Measurements from ENCODE around the gene UBL5.

Gene UBL5

DNA sequence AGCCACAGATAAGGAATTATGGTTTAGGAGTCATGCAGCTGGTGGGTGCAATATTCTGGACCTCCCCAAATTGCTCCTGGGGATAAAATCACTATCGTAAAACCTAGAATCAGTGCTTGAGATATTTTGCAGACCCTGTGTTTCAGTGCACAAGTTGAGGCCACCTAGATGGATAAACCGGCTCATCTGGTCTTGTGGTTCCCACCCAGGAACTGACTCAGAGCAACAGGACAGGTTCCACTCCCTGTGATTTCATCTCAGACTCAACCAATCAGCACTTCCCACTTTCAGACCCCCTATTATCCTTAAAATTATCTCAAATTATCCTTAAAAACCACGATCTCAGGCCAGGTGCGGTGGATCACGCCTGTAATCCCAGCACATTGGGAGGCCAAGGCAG is 29.8 kb upstream of the UBL5 start:
- TF ChIP-seq, protein P1, sequence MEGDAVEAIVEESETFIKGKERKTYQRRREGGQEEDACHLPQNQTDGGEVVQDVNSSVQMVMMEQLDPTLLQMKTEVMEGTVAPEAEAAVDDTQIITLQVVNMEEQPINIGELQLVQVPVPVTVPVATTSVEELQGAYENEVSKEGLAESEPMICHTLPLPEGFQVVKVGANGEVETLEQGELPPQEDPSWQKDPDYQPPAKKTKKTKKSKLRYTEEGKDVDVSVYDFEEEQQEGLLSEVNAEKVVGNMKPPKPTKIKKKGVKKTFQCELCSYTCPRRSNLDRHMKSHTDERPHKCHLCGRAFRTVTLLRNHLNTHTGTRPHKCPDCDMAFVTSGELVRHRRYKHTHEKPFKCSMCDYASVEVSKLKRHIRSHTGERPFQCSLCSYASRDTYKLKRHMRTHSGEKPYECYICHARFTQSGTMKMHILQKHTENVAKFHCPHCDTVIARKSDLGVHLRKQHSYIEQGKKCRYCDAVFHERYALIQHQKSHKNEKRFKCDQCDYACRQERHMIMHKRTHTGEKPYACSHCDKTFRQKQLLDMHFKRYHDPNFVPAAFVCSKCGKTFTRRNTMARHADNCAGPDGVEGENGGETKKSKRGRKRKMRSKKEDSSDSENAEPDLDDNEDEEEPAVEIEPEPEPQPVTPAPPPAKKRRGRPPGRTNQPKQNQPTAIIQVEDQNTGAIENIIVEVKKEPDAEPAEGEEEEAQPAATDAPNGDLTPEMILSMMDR (conservative IDR thresholded peaks at IDR 0.05; ENCODE audit: low read depth) = no peak
- H3K27ac ChIP-seq = no peak overlapping the region
- no peak for DNase-seq (ENCODE audit: low spot score)

DNA sequence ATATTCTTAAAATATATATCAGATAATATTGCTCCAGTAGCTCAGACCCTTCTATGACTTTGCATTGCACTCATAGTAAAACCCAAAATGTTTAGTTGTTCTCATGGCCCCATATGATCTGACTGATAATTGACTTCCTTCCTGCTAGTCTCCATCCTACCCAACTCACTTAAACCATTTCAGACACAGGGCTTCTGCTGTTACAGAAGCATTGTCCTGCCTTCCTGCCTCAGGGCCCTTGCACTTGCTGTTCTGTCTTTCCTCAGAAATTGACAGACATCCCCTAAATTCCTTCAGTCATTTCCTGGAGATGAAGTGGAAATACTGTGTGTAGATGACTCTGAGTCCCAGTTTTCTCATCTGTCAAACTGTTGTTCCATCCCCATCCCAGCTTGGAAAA is 28.6 kb upstream of the UBL5 start:
- CTCF ChIA-PET = interaction anchor here (0.6 kb wide), 1 partner anchor 680 kb away, joined by 4 read pairs; no protein-coding TSS in a partner anchor
- H3K27ac ChIP-seq = no peak overlapping the region
- POLR2A ChIA-PET (ENCODE audit: low non-redundant PET) = interaction anchor here (0.6 kb wide), 1 partner anchor 15 kb away, joined by 6 read pairs; no protein-coding TSS in a partner anchor
- no peak for DNase-seq (ENCODE audit: low spot score)
- TF ChIP-seq, protein P1 (conservative IDR thresholded peaks at IDR 0.05; ENCODE audit: low read depth) = no peak

More for the DNA sequence above, 29.8 kb upstream of the UBL5 start:
- ChIA-PET CTCF (no interaction called here), POLR2A (ENCODE audit: low non-redundant PET) (interaction anchor here (1.0 kb wide), 1 partner anchor 10 kb away, joined by 3 read pairs; no protein-coding TSS in a partner anchor)

DNA sequence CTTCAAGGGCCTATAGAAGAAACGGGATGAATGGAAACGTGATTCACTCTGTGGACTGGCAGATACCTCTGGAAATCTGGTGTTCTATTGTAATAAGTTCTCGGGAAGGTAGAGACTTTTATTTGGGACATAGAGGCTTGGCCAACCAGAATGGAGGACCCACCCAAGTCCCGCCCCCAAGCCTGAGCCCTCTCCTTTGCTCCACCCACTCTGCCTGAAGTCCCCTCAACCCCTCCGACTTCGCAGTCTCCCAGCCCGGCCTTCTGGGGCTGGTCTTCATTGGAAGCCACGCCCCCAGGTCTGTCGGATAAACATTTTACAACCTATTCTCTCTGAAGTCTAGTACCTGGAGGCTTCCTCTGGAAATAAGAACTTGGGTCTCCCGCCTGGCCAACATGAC is 25.7 kb upstream of the UBL5 start:
- TF ChIP-seq, protein P1 (conservative IDR thresholded peaks at IDR 0.05; ENCODE audit: low read depth) = no peak
- ChIA-PET POLR2A (ENCODE audit: low non-redundant PET) (interaction anchor here (0.6 kb wide), 2 partner anchors 17 to 51 kb away, joined by 3 read pairs; partner anchors contain the start of gene FBXL12), CTCF (no interaction called here)
- no peak for DNase-seq (ENCODE audit: low spot score)
- H3K27ac ChIP-seq = no peak overlapping the region

DNA sequence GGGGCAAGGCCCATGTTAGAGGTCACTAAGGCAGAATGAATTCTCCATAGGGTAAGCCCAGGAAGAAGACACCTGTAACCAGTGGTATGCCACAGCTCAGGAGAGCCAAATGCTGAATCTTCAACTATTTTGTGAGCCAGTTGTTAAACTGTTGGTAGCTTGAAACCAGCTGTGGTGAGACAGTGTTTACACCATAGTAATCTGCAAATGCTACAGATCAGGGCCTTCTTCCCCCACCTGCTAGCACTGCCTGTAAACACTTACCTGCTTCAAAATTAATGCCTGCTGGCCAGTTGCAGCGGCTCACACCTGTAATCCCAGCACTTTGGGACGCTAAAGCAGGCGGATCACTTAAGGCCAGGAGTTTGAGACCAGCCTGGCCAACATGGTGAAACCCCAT is 20.9 kb upstream of the UBL5 start:
- peak overlapping the region; percentile 35 for H3K27ac ChIP-seq
- TF ChIP-seq, protein P1 (conservative IDR thresholded peaks at IDR 0.05; ENCODE audit: low read depth) = no peak
- POLR2A ChIA-PET (ENCODE audit: low non-redundant PET) = interaction anchor here (0.8 kb wide), 1 partner anchor 8 kb away, joined by 3 read pairs; no protein-coding TSS in a partner anchor
- DNase-seq (ENCODE audit: low spot score) = no peak
- CTCF ChIA-PET = interaction anchor here (0.5 to 0.6 kb wide), 3 partner anchors 11 to 69 kb away, joined by 4 read pairs; no protein-coding TSS in a partner anchor

DNA sequence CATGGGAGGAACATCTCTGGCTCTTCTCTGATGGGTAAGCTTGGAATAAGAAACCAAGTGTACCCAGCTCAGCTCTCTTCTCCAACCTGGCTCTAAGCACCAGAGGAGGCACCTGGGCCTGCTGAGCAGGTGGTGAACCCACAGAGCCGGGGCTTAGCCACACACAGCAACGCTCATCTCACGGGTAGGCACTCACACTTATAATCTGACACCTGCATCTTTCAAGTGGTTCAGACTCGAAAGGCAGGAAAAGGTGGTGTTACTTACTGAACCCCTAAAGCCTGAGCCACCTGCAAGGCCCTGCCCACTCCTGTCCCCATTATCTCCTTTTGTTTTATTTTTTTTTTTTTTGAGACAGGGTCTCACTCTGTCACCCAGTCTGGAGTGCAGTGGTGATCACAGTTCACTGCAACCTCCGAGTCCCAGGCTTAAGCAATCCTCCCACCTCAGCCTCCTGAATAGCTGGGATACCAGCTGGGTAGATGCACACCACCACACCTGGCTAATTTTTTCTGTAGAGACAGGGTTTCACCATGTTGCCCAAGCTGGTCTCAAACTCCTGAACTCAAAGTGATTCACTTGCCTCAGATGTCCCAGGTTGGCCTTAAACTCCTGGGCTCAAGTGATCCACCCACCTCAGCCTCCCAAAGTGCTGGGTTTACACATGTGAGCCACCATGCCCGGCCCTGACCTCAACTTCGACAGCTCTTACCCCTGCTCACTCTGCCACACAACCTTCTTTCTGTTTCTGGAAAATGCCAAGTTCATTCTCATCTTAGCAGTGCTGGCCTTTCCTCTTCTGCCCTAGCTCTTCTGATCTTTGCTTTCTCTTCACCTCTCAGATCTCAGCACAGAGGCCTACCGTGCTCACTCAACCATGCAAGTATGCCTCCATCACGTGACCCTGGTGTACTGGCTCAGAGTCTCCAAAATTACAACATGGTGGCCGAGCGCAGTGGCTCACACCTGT is 18.6 kb upstream of the UBL5 start:
- TF ChIP-seq, protein P1 (conservative IDR thresholded peaks at IDR 0.05; ENCODE audit: low read depth) = no peak
- DNase-seq (ENCODE audit: low spot score) = no peak
- POLR2A ChIA-PET (ENCODE audit: low non-redundant PET) = interaction anchor here (0.9 kb wide), 1 partner anchor 377 kb away, joined by 4 read pairs; no protein-coding TSS in a partner anchor

DNA sequence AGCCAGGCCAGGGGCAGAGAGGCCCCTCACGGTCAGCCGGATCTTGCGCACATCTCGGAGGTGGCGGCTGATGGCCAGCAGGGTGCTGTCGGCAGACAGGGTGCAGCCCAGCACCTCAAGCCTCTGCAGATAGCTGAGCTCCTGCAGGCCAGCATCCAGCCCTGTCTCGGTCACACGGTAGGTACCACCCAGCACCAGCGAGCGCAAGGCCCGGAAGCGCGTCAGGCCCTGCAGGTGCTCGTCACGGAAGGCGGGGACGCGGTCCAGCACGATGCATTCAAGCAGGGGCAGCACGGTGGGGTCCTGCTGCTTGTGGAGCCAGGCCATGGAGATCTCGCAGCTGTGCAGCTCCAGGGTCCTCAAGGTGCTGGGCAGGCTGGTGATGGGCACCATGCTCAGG is 16.6 kb upstream of the UBL5 start:
- no peak overlapping the region for H3K27ac ChIP-seq
- no peak for DNase-seq (ENCODE audit: low spot score)
- ChIA-PET POLR2A (ENCODE audit: low non-redundant PET) (interaction anchor here (0.6 kb wide), 1 partner anchor 15 kb away, joined by 4 read pairs; no protein-coding TSS in a partner anchor), CTCF (no interaction called here)
- TF ChIP-seq, protein P1 (conservative IDR thresholded peaks at IDR 0.05; ENCODE audit: low read depth) = no peak

More for the DNA sequence above, 18.6 kb upstream of the UBL5 start:
- no peak overlapping the region; the same call in 1 of the 2 replicates for H3K27ac ChIP-seq
- CTCF ChIA-PET = interaction anchor here (0.6 kb wide), 1 partner anchor 10 kb away, joined by 4 read pairs; the partner anchor contains the start of gene FBXL12

Data from RWPE1 (cell line).